AG09309 (cell line): ENCODE results near the gene TMEM134.

Experiments used
- DNase-seq: peaks from one replicate; pipeline ENCODE4 v3.0.0-alpha.2; 2010; ENCODE audit warnings: low read depth
- H3K4me3 ChIP-seq: 2 replicates; pipeline ENCODE4 v1.5.1; 2011; ENCODE audit warnings: mild to moderate bottlenecking, low read depth, low read length, moderate library complexity; ENCODE audit not compliant: control insufficient read depth
- TF ChIP-seq, protein P1 (sequence below): IDR thresholded peaks from 2 replicates; pipeline ENCODE4 v1.5.1; 2011; ENCODE audit warnings: mild to moderate bottlenecking, low read depth, low read length, inconsistent platforms; ENCODE audit not compliant: insufficient read depth, control insufficient read depth; ENCODE audit errors: missing control alignments

Gene TMEM134

GRCh38 chr11:67453816-67454732 is 15.0 kb downstream of the TMEM134 start:
- H3K4me3 ChIP-seq, result no peak overlapping the region
- TF ChIP-seq, protein P1, sequence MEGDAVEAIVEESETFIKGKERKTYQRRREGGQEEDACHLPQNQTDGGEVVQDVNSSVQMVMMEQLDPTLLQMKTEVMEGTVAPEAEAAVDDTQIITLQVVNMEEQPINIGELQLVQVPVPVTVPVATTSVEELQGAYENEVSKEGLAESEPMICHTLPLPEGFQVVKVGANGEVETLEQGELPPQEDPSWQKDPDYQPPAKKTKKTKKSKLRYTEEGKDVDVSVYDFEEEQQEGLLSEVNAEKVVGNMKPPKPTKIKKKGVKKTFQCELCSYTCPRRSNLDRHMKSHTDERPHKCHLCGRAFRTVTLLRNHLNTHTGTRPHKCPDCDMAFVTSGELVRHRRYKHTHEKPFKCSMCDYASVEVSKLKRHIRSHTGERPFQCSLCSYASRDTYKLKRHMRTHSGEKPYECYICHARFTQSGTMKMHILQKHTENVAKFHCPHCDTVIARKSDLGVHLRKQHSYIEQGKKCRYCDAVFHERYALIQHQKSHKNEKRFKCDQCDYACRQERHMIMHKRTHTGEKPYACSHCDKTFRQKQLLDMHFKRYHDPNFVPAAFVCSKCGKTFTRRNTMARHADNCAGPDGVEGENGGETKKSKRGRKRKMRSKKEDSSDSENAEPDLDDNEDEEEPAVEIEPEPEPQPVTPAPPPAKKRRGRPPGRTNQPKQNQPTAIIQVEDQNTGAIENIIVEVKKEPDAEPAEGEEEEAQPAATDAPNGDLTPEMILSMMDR, result no peak
- DNase-seq, result no peak

DNA sequence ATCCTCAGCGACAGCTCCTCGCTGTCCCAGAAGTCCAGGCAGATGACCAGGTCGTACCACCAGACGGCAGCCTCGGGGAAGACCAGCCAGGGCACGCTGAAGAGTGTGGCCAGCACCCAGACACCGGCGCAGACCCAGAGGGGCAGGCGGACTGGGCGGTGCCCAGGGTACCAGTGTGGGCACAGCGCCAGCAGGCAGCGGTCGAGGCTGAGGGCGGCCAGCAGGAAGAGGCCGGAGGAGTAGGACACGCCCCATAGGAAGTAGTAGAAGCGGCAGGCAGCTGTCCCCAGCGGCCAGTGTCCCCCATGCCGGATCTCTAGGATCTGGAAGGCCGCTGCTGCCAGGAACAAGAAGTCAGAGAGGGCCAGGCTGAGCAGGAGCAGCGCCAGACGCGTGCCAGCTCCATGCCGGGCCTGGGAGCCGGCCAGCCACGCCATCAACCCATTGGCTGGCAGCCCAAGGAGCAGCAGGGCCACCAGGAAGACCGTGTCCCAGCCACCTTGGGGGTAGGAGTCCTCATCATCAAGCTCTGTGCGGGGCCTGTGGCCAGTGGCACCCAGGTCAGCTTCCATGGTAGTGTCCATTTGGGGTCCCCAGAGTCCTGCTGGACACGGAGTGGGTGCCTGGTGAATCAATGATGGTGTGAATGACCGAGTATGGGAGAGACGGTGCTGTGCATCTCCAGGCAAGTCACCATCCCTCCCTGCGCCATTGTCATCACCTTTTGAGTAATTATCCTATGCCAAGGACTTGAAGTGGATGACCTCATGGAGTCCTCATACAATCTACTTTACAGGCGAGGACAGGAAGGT is 16.7 kb downstream of the TMEM134 start, which contains the start of gene GPR152:
Gene GPR152 (minus strand): TSS at position 589 of the 812 bp plus-strand sequence. CDS start 5 bp downstream, at position 584.
- no peak for DNase-seq
- no peak within 1 kb of the TSS for H3K4me3 ChIP-seq
- TF ChIP-seq, protein P1, result no peak

DNA sequence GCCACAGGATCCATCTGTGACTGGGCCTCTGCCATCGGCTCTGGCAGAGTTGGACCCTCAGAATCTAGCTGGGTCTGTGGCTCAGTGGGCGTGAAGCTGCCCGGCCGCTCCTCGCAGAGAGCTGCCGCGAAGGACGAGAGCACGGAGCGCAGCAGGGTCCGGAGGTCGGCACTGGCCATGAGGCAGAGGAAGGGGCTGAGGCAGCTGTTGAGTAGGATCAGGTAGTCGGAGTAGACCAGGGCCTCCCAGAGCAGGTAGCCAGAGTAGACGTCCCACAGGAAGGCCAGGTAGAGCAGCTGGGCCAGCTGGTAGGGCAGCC is 17.4 kb downstream of the TMEM134 start:
- TF ChIP-seq, protein P1, result no peak
- DNase-seq, result no peak
- H3K4me3 ChIP-seq, result no peak overlapping the region

DNA sequence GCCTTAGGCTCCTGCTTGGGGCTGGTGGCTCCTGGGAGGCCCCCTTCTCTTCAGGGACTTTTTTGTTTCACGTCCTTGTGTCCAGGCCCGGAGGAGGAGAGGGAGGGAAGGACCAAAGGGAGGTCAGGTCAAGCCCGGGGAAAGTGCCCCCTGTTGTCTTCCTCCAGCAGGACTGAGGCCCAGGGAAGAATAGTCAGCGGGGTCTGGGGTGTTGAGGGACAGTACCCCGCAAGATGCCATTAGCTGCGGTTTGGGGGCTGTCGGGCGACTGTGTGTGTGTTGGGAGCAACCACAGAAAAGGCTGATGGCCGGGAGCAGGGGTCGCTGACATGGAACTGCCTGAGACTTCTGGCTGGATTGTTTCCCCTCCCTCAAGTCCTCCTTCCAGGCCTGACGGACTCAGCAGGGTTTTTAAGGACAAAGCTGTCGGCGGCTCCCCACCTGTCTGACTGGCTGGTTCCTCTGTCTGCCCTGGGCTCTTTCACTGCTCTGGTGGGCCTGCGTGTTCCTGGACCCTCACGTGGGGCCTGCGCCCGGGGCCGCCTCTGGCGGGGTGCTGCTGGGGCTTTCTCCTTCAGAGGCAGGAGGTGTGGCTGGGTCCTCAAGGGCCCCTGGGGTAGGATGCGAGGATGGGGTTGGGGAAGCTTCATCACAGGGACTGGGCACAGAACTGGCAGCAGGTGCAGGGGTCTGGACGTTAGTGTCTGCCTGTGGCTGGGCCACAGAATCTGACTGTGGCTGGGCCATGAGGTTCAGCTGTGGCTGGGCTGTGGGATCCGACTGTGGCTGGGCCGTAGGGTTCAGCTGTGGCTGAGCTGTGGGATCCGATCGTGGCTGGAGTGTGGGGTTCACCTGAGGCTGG is 18.0 kb downstream of the TMEM134 start:
- no peak for DNase-seq
- no peak overlapping the region for H3K4me3 ChIP-seq
- TF ChIP-seq, protein P1, result no peak

- no peak for DNase-seq
These were observed 19.8 kb downstream of the TMEM134 start for GRCh38 chr11:67449116-67449844.

More at GRCh38 chr11:67449116-67449844, 19.8 kb downstream of the TMEM134 start:
- no peak overlapping the region for H3K4me3 ChIP-seq
- TF ChIP-seq, protein P1, result no peak
